Neutrophil (primary cell): Measurements from ENCODE around the gene AIM2.
"Not testable (repeated sequence)": the region's sequence is repeated elsewhere in the genome, so short reads cannot be mapped to it uniquely, and the experiment has no call there.

ENCODE experiments used
- H3K27ac ChIP-seq: fragments of 200-600 bp; sonication (generic); 2 replicates; pipeline ENCODE4 v1.5.1; 2016; ENCODE audit warnings: mild to moderate bottlenecking, moderate library complexity
- H3K27me3 ChIP-seq: fragments of 200-600 bp; sonication (generic); 2 replicates; pipeline ENCODE4 v1.6.0; 2016; ENCODE audit warnings: mild to moderate bottlenecking
- H3K36me3 ChIP-seq: fragments of 200-600 bp; sonication (generic); 2 replicates; pipeline ENCODE4 v1.5.1; 2017
- H3K4me1 ChIP-seq, 2 experiments: fragments of 200-600 bp in 1 of 2; sonication (generic) in 1 of 2; 1 replicate in 1 of 2; 2 replicates in 1 of 2; pipeline versions ENCODE4 v1.5.1 to v1.6.1; 2013 to 2016; ENCODE audit warnings: low read depth in 1 of 2, low read length in 1 of 2, mild to moderate bottlenecking in 1 of 2, moderate library complexity in 1 of 2; ENCODE audit not compliant: control insufficient read depth in 1 of 2, insufficient read depth in 1 of 2
- H3K4me3 ChIP-seq, 2 experiments: fragments of 200-600 bp in 1 of 2; sonication (generic) in 1 of 2; 1 replicate in 1 of 2; 2 replicates in 1 of 2; pipeline ENCODE4 v1.5.1; 2013 to 2016; ENCODE audit warnings: low read depth in 1 of 2, low read length in 1 of 2, mild to moderate bottlenecking in 1 of 2, moderate library complexity in 1 of 2
- H3K9me3 ChIP-seq: fragments of 200-600 bp; sonication (generic); 2 replicates; pipeline ENCODE4 v1.5.1; 2016
- CTCF ChIP-seq: fragments of 200-600 bp; sonication (generic); IDR thresholded peaks from 2 replicates; pipeline ENCODE4 v1.5.1; 2016; ENCODE audit warnings: antibody characterized with exemption

AIM2 gene

GRCh38 chr1:159113596-159114433, 37.2 kb upstream of the AIM2 start:
- H3K9me3 ChIP-seq: no peaks in the 10 kb centered on the region

GRCh38 chr1:159103021-159103420, 26.5 kb upstream of the AIM2 start:
- H3K9me3 ChIP-seq, H3K27ac ChIP-seq, H3K4me3 ChIP-seq, H3K27me3 ChIP-seq, H3K36me3 ChIP-seq: not testable (repeated sequence)
- H3K4me1 ChIP-seq: peaks cover 9 to 18% of the 10 kb centered on the region in 2 experiments

More at GRCh38 chr1:159113596-159114433, 37.2 kb upstream of the AIM2 start:
- TF ChIP-seq CTCF: no peak
- Histone ChIP-seq H3K27me3 (no peaks in the 10 kb centered on the region), H3K4me1 (no peaks in the 10 kb centered on the region), H3K27ac (no peak overlapping the region), H3K4me3 (no peak overlapping the region), H3K36me3 (no peaks in the 10 kb centered on the region)

DNA sequence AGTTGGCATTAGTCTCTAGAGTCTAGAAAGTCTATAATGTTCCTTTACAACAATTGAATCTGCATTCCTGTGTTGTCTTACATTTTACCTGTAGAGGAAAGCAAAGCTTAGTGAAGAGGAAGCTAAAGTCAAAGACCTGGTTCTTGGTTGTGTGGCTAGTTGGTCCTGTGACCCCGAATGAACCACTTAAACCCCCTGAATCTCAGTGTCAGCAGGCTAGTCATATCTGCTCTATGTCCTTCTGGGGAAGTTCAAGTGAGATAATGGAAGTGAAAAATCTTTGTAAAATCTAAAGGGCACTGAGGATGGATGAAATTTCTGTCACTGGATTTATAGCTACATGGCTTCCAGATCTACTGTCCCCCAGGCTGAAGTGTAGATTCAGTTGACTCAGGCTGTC, 24.0 kb upstream of the AIM2 start:
- no peak for TF ChIP-seq CTCF
- Histone ChIP-seq H3K27me3 (no peaks in the 10 kb centered on the region), H3K4me1 (peaks cover 9 to 18% of the 10 kb centered on the region in 2 experiments), H3K36me3 (no peaks in the 10 kb centered on the region), H3K27ac (no peak overlapping the region), H3K9me3 (no peaks in the 10 kb centered on the region), H3K4me3 (no peak overlapping the region)

GRCh38 chr1:159098596-159098995, 22.0 kb upstream of the AIM2 start:
- no peak for TF ChIP-seq CTCF
- no peaks in the 10 kb centered on the region for H3K36me3 ChIP-seq
- no peak overlapping the region for H3K4me3 ChIP-seq

DNA sequence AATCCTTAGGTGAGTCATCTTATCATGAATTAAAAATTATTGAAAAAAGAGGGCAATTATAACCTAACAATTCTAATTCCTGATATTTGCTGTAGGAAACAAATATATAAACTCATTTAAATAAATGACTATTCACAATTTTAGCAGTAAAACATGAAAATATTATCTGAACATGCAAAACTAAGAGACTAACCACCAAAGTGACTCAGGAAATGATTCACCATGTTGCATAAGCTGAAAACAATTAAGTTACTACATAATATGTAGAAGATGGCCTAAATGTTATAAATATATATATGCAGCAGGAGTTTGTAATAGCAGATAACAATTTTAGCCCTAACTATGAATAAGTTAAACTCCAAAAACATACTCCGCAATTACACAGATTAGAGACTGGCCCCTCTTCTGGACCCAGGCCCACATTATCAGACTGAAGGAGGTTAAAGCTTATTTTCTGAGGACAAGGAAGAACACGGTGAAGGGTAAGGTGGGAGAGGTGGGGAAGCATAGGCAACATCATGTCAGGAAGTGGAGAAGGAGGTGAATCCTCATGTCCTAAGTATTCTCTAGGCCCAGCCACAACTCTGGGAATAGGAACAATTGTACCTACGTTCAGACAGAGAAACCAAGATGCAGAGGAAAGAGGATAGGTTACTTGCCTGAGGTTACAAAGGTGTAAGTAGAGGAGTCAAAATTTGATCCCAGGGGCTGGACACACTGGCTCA, 15.6 kb upstream of the AIM2 start:
- H3K4me3 ChIP-seq: peak overlapping the region in 1 of 2 experiments; percentile 9
- no peaks in the 10 kb centered on the region for H3K36me3 ChIP-seq
- H3K9me3 ChIP-seq: no peaks in the 10 kb centered on the region
- H3K27ac ChIP-seq: peak overlapping the region; percentile 76
- peaks cover 54 to 60% of the 10 kb centered on the region in 2 experiments for H3K4me1 ChIP-seq
- no peaks in the 10 kb centered on the region for H3K27me3 ChIP-seq
- no peak for TF ChIP-seq CTCF

More at GRCh38 chr1:159098596-159098995, 22.0 kb upstream of the AIM2 start:
- Histone ChIP-seq H3K27ac (no peak overlapping the region), H3K4me1 (peaks cover 9 to 17% of the 10 kb centered on the region in 2 experiments), H3K9me3 (no peaks in the 10 kb centered on the region), H3K27me3 (no peaks in the 10 kb centered on the region)

DNA sequence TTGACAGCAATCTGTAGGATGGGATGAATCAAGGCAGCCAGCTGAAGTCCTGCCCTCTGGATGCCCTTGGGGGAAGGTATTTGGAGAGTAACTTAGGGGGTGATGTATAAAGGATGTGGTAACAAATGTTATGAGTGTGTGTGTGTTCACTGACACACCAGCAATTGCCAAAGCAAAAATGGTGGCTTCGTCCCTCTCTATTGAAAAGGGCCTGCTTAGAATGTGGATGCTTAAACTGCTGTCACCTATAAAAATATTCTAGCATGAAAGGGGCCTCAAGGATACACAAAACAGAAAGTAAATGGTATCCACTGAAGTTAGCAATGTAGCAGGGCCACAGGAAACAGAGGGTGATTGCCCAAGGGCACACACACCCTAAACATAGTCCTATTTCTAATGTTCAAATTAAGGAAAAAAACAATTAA, 15.1 kb upstream of the AIM2 start:
- Histone ChIP-seq H3K27me3 (no peaks in the 10 kb centered on the region), H3K27ac (peak overlapping the region; percentile 76), H3K36me3 (no peaks in the 10 kb centered on the region), H3K4me1 (peaks cover 60 to 66% of the 10 kb centered on the region in 2 experiments), H3K9me3 (no peaks in the 10 kb centered on the region), H3K4me3 (peak overlapping the region in 1 of 2 experiments; percentile 9)
- no peak for TF ChIP-seq CTCF
